ENCODE results near the gene ARHGAP35.
"Not testable (repeated sequence)": the region's sequence is repeated elsewhere in the genome, so short reads cannot be mapped to it uniquely, and the experiment has no call there.

ARHGAP35 gene

GRCh38 chr19:46821512-46822409 is 39.0 kb upstream of the ARHGAP35 start:
- DNase-seq (ENCODE audit: low read depth in 2 of 2): no peak
- no peak for TF ChIP-seq CTCF (IDR thresholded peaks at IDR 0.05; ENCODE audit: low read depth, low read length)
- no peak overlapping the region for H3K4me3 ChIP-seq (replicated peaks in 1 of 2; ENCODE audit: low read depth in 2 of 2, low read length in 2 of 2)

- not testable (repeated sequence) for H3K4me3 ChIP-seq (replicated peaks in 1 of 2; ENCODE audit: low read depth in 2 of 2, low read length in 2 of 2); DNase-seq (ENCODE audit: low read depth in 2 of 2)
These were observed 38.4 kb upstream of the ARHGAP35 start for GRCh38 chr19:46822410-46822787.

- DNase-seq (ENCODE audit: low read depth in 2 of 2): no peak
- no peak for TF ChIP-seq CTCF (IDR thresholded peaks at IDR 0.05; ENCODE audit: low read depth, low read length)
- no peak overlapping the region for H3K4me3 ChIP-seq (replicated peaks in 1 of 2; ENCODE audit: low read depth in 2 of 2, low read length in 2 of 2)
These were observed 37.7 kb upstream of the ARHGAP35 start for GRCh38 chr19:46823049-46823448.

- peak in 1 of 2 donors; percentile 24 for DNase-seq (ENCODE audit: low read depth in 2 of 2)
- TF ChIP-seq CTCF (IDR thresholded peaks at IDR 0.05; ENCODE audit: low read depth, low read length): no peak
- no peak overlapping the region for H3K4me3 ChIP-seq (replicated peaks in 1 of 2; ENCODE audit: low read depth in 2 of 2, low read length in 2 of 2)
These were observed 35.7 kb upstream of the ARHGAP35 start for GRCh38 chr19:46824890-46825730.

- DNase-seq (ENCODE audit: low read depth in 2 of 2): no peak
- no peak overlapping the region for H3K4me3 ChIP-seq (replicated peaks in 1 of 2; ENCODE audit: low read depth in 2 of 2, low read length in 2 of 2)
- TF ChIP-seq CTCF (IDR thresholded peaks at IDR 0.05; ENCODE audit: low read depth, low read length): no peak
These were observed 35.1 kb upstream of the ARHGAP35 start for GRCh38 chr19:46825731-46826055.

GRCh38 chr19:46828484-46828883 is 32.3 kb upstream of the ARHGAP35 start:
- no peak for TF ChIP-seq CTCF (IDR thresholded peaks at IDR 0.05; ENCODE audit: low read depth, low read length)
- DNase-seq (ENCODE audit: low read depth in 2 of 2): no peak

GRCh38 chr19:46830864-46831263 is 29.9 kb upstream of the ARHGAP35 start:
- no peak for DNase-seq (ENCODE audit: low read depth in 2 of 2)
- TF ChIP-seq CTCF (IDR thresholded peaks at IDR 0.05; ENCODE audit: low read depth, low read length): no peak
- no peak overlapping the region for H3K4me3 ChIP-seq (replicated peaks in 1 of 2; ENCODE audit: low read depth in 2 of 2, low read length in 2 of 2)

More at GRCh38 chr19:46828484-46828883, 32.3 kb upstream of the ARHGAP35 start:
- no peak overlapping the region for H3K4me3 ChIP-seq (replicated peaks in 1 of 2; ENCODE audit: low read depth in 2 of 2, low read length in 2 of 2)

Measured in cardiac fibroblast (primary cell).